ENCODE results near the gene SRSF1. TPM values are rescaled to one million over a fixed set of nuclear protein-coding genes. Genes with fewer than 3 reads are reported as not detected.

SRSF1 gene
- total RNA-seq, 4 donors from 2014 or later: 134 to 223 (median 200) TPM

GRCh38 chr17:58043221-58044181, 36.5 kb upstream of the SRSF1 start:
- WGBS, 2 donors: 84 to 85% methylated on average over 4 to 5 of the region's 5 CpGs
- intact Hi-C loops (cut with DNase I): no loop called here
- Histone ChIP-seq H3K9me3 (no peaks in the 10 kb centered on the region), H3K27ac (no peak overlapping the region), H3K4me3 (no peak overlapping the region), H3K27me3 (peaks cover 0 to 8% (median 0%) of the 10 kb centered on the region in 4 donors), H3K4me1 (peaks cover 0 to 10% (median 0%) of the 10 kb centered on the region in 3 donors), H3K36me3 (no peaks in the 10 kb centered on the region)
- DNase-seq: no peak
- TF ChIP-seq CTCF (IDR thresholded peaks at IDR 0.05) (no peak), POLR2A (IDR thresholded peaks at IDR 0.05) (no peak)

DNA sequence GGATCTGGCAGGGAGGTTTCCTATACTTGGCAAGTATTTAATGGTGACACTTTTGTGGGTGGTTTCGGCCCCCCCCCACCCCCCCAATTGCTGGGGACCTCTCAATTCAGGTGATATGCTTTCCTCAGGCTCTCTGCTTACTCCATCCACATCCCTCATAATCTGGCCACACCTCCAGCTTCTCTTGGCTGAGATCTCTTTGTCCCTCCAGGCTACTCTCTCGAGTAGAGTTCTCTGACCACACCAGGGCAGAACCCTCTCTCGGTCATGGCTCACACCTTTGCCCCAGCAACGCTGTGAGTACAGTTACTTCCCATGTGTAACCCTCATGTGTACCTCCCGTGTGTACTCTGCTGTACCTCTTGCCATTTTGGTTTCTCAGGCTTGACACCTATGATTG, 34.1 kb upstream of the SRSF1 start:
- intact Hi-C loops (cut with DNase I): no loop called here
- Histone ChIP-seq H3K9me3 (no peaks in the 10 kb centered on the region), H3K27ac (no peak overlapping the region), H3K4me1 (peaks cover 0 to 10% (median 0%) of the 10 kb centered on the region in 3 donors), H3K27me3 (peaks cover 0 to 8% (median 0%) of the 10 kb centered on the region in 4 donors), H3K4me3 (no peak overlapping the region), H3K36me3 (no peaks in the 10 kb centered on the region)
- DNase-seq: no peak
- TF ChIP-seq CTCF (IDR thresholded peaks at IDR 0.05): no peak
- TF ChIP-seq POLR2A (IDR thresholded peaks at IDR 0.05): no peak
- 49 to 56% methylated on average over 4 to 5 of the region's 5 CpGs for WGBS, 2 donors

DNA sequence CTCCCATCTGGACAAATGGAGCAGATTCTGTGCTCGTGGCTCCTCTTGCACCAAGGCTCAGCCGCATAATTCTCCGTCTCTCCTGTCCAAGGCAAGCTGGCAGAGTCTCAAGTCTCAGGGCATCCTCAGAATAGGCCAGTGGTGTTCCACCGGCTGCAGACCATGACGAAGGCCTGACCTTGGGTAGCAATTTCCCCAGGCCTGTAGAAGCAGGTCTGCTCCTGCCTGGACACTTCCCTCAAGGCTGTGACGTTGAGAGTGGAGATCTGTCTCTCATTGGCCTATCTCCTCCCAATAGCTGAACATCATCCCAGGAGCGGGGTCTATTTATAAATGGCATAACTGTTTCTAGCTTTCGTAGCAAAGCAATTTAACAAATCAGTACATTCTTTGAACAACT, 33.3 kb upstream of the SRSF1 start:
- no peaks in the 10 kb centered on the region for H3K36me3 ChIP-seq
- no peak overlapping the region for H3K4me3 ChIP-seq
- H3K27me3 ChIP-seq: peaks cover 0 to 8% (median 0%) of the 10 kb centered on the region in 4 donors
- 61 to 73% methylated on average over 5 to 8 of the region's 8 CpGs for WGBS, 2 donors
- no peak for TF ChIP-seq CTCF (IDR thresholded peaks at IDR 0.05)
- TF ChIP-seq POLR2A (IDR thresholded peaks at IDR 0.05): no peak
- H3K9me3 ChIP-seq: no peaks in the 10 kb centered on the region
- intact Hi-C loops (cut with DNase I): no loop called here
- no peak for DNase-seq
- H3K27ac ChIP-seq: no peak overlapping the region
- peaks cover 0 to 10% (median 0%) of the 10 kb centered on the region in 3 donors for H3K4me1 ChIP-seq

DNA sequence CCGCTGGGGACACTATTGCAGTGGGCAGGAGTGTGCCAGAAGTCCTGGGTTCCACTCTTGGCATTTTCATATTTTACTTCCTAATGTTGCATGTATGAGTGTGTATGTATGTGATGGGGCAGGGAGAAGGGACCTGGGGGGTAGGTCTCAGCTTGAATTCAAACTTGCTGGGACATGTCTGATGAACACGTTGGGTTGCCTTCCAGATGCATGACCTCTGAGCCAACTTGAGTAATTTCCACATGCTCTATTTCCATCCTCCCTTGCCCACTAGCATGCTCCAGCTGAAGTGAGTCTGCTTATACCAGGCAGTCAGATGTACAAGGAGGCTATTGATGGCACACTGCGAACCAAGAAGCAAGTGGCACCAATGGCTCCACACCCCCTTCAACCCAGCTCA, 32.9 kb upstream of the SRSF1 start:
- Histone ChIP-seq H3K36me3 (no peaks in the 10 kb centered on the region), H3K27me3 (peaks cover 0 to 8% (median 0%) of the 10 kb centered on the region in 4 donors), H3K4me3 (no peak overlapping the region), H3K4me1 (peaks cover 0 to 7% (median 0%) of the 10 kb centered on the region in 3 donors), H3K27ac (no peak overlapping the region), H3K9me3 (no peaks in the 10 kb centered on the region)
- intact Hi-C loops (cut with DNase I): no loop called here
- no peak for DNase-seq
- WGBS, 2 donors: 59 to 80% methylated on average over 3 of the region's 3 CpGs
- TF ChIP-seq CTCF (IDR thresholded peaks at IDR 0.05): no peak
- TF ChIP-seq POLR2A (IDR thresholded peaks at IDR 0.05): no peak

DNA sequence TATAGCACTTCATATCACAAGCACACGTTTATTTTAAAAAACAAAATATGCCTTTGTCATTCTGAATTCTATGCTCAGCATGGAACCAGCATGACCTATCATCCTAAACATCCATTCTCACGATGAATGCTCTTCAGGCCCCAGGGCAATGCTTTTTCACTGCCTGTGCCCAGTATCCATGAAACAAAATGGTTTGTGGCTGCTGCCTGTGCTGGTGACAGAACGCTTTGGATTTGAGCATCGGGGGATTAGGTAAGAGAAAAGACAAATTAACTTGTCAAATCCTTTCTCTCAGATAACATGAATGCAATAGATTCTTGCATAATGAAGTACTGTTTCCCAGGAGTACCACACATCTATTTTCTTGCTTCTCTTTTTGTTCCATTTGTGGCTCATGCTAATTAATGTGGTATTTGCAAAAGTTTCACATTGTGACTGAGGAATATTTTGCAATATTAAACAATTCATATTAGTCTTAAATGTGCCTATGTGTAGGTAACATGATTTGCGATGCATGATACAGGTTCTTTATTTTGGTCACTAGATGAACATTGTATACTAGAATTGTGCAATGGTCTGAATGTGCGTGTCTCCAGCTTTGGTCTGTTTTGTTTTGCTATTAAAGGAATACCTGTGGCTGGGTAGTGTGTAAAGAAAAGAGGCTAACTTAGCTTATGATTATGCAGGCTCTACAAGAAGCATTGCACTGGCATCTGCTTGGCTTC, 25.8 kb upstream of the SRSF1 start:
- no peak overlapping the region for H3K27ac ChIP-seq
- no peak overlapping the region for H3K4me3 ChIP-seq
- no peaks in the 10 kb centered on the region for H3K4me1 ChIP-seq
- no peaks in the 10 kb centered on the region for H3K36me3 ChIP-seq
- TF ChIP-seq POLR2A (IDR thresholded peaks at IDR 0.05): no peak
- no peak for TF ChIP-seq CTCF (IDR thresholded peaks at IDR 0.05)
- 36 to 49% methylated on average over 6 of the region's 6 CpGs for WGBS, 2 donors
- no peaks in the 10 kb centered on the region for H3K9me3 ChIP-seq
- no peak for DNase-seq
- no peaks in the 10 kb centered on the region for H3K27me3 ChIP-seq
- intact Hi-C loops (cut with DNase I): no loop called here
